Progenitor cell of endocrine pancreas (in vitro differentiated cells): ENCODE data around the gene SLC28A1. TPM values are rescaled to one million over a fixed set of nuclear protein-coding genes. Genes with fewer than 3 reads are reported as not detected.
"Not testable (repeated sequence)": the region's sequence is repeated elsewhere in the genome, so short reads cannot be mapped to it uniquely, and the experiment has no call there.

ENCODE experiments used
- DNase-seq: peaks from one replicate; pipeline ENCODE4 v3.0.0; 2021; ENCODE audit warnings: low spot score; ENCODE audit not compliant: unreplicated experiment
- H3K27ac Mint-ChIP-seq: 2 replicates; pipeline ENCODE4 v1.8.0; 2021; ENCODE audit warnings: mild to moderate bottlenecking, moderate library complexity, mixed read lengths
- H3K27me3 Mint-ChIP-seq: 2 replicates; pipeline ENCODE4 v1.8.0; 2021; ENCODE audit warnings: mixed read lengths
- H3K36me3 Mint-ChIP-seq: 2 replicates; pipeline ENCODE4 v1.8.0; 2022; ENCODE audit warnings: mixed read lengths; ENCODE audit not compliant: insufficient read depth
- H3K4me1 Mint-ChIP-seq: 2 replicates; pipeline ENCODE4 v1.8.0; 2021; ENCODE audit warnings: low read depth, mixed read lengths
- H3K4me3 Mint-ChIP-seq: 2 replicates; pipeline ENCODE4 v1.8.0; 2021; ENCODE audit warnings: low read depth, mild to moderate bottlenecking, moderate library complexity, mixed read lengths
- H3K9me3 Mint-ChIP-seq: 2 replicates; pipeline ENCODE4 v1.8.0; 2021; ENCODE audit warnings: low read depth, mixed read lengths
- total RNA-seq: library from RNA; stranded (reverse); gene quantifications from 2 replicates; pipeline ENCODE4 v1.2.1, GENCODE V29; 2021
- TF ChIP-seq, protein P1 (sequence below): fragments of 200-600 bp; sonication (generic); IDR thresholded peaks from one replicate; pipeline ENCODE4 v1.5.0; 2021; ENCODE audit warnings: antibody characterized with exemption, mild to moderate bottlenecking; ENCODE audit not compliant: unreplicated experiment

SLC28A1 gene
- total RNA-seq, 1 donor from 2014 or later: not detected

DNA sequence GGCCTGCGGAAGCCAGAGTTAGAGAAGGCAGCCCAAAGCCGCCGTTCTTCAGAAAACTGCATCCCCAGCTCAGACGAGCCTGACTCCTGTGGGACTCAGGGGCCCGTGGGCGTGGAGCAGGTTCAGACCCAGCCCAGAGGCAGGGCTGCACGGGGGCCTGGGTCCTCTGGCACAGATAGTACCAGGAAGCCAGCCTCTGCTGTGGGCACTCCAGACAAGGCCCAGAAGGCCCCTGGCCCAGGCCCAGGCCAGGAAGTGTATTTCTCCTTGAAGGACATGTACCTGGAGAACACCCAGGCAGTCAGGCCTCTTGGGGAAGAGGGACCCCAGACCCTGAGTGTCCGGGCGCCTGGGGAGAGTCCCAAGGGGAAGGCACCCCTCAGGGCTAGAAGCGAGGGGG lies 44.2 kb upstream of the SLC28A1 start:
- Mint-ChIP-seq H3K27ac (no peak overlapping the region), H3K36me3 (peaks cover 25% of the 10 kb centered on the region), H3K4me3 (no peak overlapping the region), H3K4me1 (peaks cover 4% of the 10 kb centered on the region), H3K9me3 (no peaks in the 10 kb centered on the region), H3K27me3 (no peaks in the 10 kb centered on the region)
- TF ChIP-seq, protein P1, sequence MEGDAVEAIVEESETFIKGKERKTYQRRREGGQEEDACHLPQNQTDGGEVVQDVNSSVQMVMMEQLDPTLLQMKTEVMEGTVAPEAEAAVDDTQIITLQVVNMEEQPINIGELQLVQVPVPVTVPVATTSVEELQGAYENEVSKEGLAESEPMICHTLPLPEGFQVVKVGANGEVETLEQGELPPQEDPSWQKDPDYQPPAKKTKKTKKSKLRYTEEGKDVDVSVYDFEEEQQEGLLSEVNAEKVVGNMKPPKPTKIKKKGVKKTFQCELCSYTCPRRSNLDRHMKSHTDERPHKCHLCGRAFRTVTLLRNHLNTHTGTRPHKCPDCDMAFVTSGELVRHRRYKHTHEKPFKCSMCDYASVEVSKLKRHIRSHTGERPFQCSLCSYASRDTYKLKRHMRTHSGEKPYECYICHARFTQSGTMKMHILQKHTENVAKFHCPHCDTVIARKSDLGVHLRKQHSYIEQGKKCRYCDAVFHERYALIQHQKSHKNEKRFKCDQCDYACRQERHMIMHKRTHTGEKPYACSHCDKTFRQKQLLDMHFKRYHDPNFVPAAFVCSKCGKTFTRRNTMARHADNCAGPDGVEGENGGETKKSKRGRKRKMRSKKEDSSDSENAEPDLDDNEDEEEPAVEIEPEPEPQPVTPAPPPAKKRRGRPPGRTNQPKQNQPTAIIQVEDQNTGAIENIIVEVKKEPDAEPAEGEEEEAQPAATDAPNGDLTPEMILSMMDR: no peak
- no peak for DNase-seq

DNA sequence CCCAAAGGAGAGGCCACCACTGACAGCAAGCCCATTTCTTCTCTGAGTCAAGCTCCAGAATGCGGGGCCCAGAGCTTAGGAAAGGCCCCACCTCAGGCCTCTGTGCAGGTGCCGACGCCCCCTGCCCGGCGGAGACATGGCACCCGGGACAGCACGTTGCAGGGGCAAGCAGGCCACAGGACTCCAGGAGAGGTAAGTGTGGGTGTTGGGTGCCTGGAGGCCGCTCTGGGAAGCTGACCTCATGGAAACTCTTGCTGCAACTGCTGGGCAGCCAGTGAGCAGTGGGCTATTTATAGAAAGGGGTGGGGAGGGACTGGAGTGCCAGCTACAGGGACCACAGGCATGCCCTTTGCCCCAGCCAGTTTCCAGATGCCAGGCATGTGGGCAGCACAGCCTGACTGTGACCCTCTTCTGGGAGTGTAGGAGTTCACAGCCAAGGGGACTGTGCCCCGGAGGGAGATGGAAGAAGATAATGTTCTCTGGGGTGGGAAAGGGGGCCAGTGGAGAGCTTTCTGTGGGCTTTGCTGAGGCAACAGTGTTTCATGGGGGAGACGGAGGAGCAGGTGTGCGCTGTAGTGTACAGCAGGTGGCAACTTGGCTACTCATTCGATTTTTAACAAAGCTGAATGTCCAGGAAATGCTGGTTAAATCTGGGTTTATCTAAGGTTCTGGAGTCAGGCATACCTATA lies 43.6 kb upstream of the SLC28A1 start:
- H3K9me3 Mint-ChIP-seq: no peaks in the 10 kb centered on the region
- peaks cover 29% of the 10 kb centered on the region for H3K36me3 Mint-ChIP-seq
- TF ChIP-seq, protein P1: no peak
- H3K4me1 Mint-ChIP-seq: peaks cover 4% of the 10 kb centered on the region
- no peak overlapping the region for H3K4me3 Mint-ChIP-seq
- H3K27me3 Mint-ChIP-seq: no peaks in the 10 kb centered on the region
- peak overlapping the region; percentile 49 for H3K27ac Mint-ChIP-seq
- no peak for DNase-seq

DNA sequence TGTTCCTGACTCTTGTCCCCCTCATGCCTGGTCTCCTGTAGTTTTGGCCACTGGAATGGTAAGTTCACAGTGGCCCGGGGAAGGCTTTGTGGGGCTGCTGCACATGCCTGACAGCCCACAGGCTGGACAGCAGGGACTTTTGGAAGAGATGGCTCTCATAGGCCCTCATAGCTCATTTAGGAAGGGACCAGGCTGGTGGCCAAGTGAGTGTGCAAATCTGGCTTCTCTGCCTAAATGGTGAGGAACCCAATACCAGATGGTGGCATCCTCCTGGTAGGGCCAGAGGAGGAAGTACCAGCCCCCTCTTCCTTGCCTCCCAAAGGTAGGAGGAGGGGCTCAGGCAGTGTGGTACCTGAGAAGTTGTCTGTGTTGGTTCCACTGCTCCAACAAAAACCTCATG lies 41.7 kb upstream of the SLC28A1 start:
- Mint-ChIP-seq H3K27ac (no peak overlapping the region), H3K4me3 (no peak overlapping the region), H3K9me3 (peaks cover 11% of the 10 kb centered on the region), H3K4me1 (peaks cover 4% of the 10 kb centered on the region), H3K27me3 (no peaks in the 10 kb centered on the region), H3K36me3 (peaks cover 41% of the 10 kb centered on the region)
- TF ChIP-seq, protein P1: no peak
- no peak for DNase-seq

DNA sequence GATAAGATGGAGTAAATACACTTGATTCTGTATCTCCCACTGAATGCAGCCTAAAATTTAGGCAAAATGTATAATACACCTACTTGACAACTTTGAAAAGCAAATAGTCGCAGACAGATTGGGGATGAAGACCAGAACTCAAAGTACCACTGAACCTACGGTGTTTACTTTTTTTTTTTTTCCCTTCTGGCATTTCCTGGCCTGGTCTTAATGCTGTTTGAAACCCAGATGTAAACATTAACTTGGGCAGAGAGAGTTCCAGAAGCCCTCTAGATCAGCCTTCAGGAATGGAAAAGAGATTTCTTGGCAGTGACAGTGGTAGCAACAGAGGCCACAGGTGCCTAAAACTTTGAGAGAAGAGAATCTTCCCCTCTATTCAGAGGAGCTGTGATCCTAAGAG lies 39.5 kb upstream of the SLC28A1 start:
- Mint-ChIP-seq H3K27ac (peak overlapping the region; percentile 49), H3K4me3 (no peak overlapping the region)

DNA sequence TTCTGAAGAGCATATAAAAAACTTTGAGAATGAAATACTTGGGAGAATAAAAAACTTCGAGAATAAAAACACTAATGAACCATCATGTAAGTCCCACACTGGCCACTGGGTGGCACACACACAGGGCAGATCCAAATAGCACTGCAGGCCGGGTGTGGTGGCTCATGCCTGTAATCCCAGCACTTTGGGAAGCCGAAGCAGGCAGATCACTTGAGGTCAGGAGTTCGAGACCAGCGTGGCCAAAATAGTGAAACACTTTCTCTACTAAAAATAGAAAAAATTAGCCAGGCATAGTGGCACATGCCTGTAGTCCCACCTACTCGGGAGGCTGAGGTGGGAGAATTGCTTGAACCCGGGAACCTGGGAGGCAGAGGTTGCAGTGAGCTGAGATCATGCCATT lies 38.8 kb upstream of the SLC28A1 start:
- DNase-seq, H3K4me3 Mint-ChIP-seq, H3K4me1 Mint-ChIP-seq, H3K27me3 Mint-ChIP-seq: not testable (repeated sequence)
- peak overlapping the region; percentile 23 for H3K27ac Mint-ChIP-seq
- peaks cover 11% of the 10 kb centered on the region for H3K9me3 Mint-ChIP-seq
- TF ChIP-seq, protein P1: peak; percentile 68
- peaks cover 47% of the 10 kb centered on the region for H3K36me3 Mint-ChIP-seq

More for the DNA sequence above, 39.5 kb upstream of the SLC28A1 start:
- Mint-ChIP-seq H3K36me3 (peaks cover 47% of the 10 kb centered on the region), H3K27me3 (no peaks in the 10 kb centered on the region), H3K9me3 (peaks cover 11% of the 10 kb centered on the region), H3K4me1 (peaks cover 4% of the 10 kb centered on the region)
- DNase-seq: no peak
- TF ChIP-seq, protein P1: no peak
